Activated T-cell treated with anti-CD3 and anti-CD28 coated beads, Interleukin-2, amount 50 U/mL, for 72 hours (primary cell): ENCODE measurements around the gene TEX2. TPM values are rescaled to one million over a fixed set of nuclear protein-coding genes. Genes with fewer than 3 reads are reported as not detected.

Experiments
- ATAC-seq, 2 donors: fragments of 150-1000 bp; cut with Tn5 transposase; replicated peaks in 1 of 2; 2 replicates each; pipeline ENCODE4 v1.10.0; 2021; ENCODE audit warnings: moderate library complexity in 2 of 2, mild to moderate bottlenecking in 1 of 2
- DNase-seq, 2 donors: peaks; one replicate each; pipeline ENCODE4 v3.0.0; 2021 to 2022; ENCODE audit warnings: mixed read lengths in 1 of 2
- H3K27ac Mint-ChIP-seq: one replicate; pipeline ENCODE4 v1.8.0; 2022; ENCODE audit warnings: mild to moderate bottlenecking, moderate library complexity, mixed read lengths
- H3K27me3 Mint-ChIP-seq: one replicate; pipeline ENCODE4 v1.8.0; 2022; ENCODE audit warnings: low read depth, mixed read lengths
- H3K36me3 Mint-ChIP-seq, 2 donors: one replicate each; pipeline ENCODE4 v1.8.0; 2022; ENCODE audit warnings: mixed read lengths in 2 of 2, mild to moderate bottlenecking in 1 of 2; ENCODE audit not compliant: insufficient read depth in 2 of 2
- H3K4me1 Mint-ChIP-seq: one replicate; pipeline ENCODE4 v1.8.0; 2022; ENCODE audit warnings: low read depth, mixed read lengths
- H3K4me3 Mint-ChIP-seq, 2 donors: one replicate each; pipeline ENCODE4 v1.8.0; 2022; ENCODE audit warnings: mild to moderate bottlenecking in 2 of 2, mixed read lengths in 2 of 2, moderate library complexity in 2 of 2
- H3K9me3 Mint-ChIP-seq, 2 donors: one replicate each; pipeline ENCODE4 v1.8.0; 2022; ENCODE audit warnings: mixed read lengths in 2 of 2
- total RNA-seq, 2 donors: library from RNA; stranded (reverse); gene quantifications; one replicate each; pipeline ENCODE4 v1.2.3, GENCODE V29; 2022

TEX2 gene
- total RNA-seq, 2 donors from 2014 or later, result 10.5 to 15.7 TPM

- DNase-seq, result no peak
- H3K9me3 Mint-ChIP-seq, result no peaks in the 10 kb centered on the region
- peak overlapping the region; percentile 47 for H3K27ac Mint-ChIP-seq
- ATAC-seq, result no peak
- H3K27me3 Mint-ChIP-seq, result no peaks in the 10 kb centered on the region
- peaks cover 85% of the 10 kb centered on the region for H3K4me1 Mint-ChIP-seq
- H3K36me3 Mint-ChIP-seq, result peaks cover 4 to 6% of the 10 kb centered on the region in 2 donors
- H3K4me3 Mint-ChIP-seq, result peak overlapping the region; percentile 22 to 42
These were observed 144.8 kb downstream of the TEX2 start for GRCh38 chr17:64117981-64118979.

GRCh38 chr17:64115822-64116534, 147.1 kb downstream of the TEX2 start:
- Mint-ChIP-seq H3K27me3 (no peaks in the 10 kb centered on the region), H3K36me3 (peaks cover 6 to 9% of the 10 kb centered on the region in 2 donors), H3K4me1 (peaks cover 66% of the 10 kb centered on the region), H3K9me3 (no peaks in the 10 kb centered on the region), H3K27ac (peak overlapping the region; percentile 90), H3K4me3 (peak overlapping the region; percentile 62 to 84)
- ATAC-seq (peak; percentile 48 to 52), DNase-seq (no peak)

GRCh38 chr17:64115043-64115698, 147.9 kb downstream of the TEX2 start:
- H3K9me3 Mint-ChIP-seq, result no peaks in the 10 kb centered on the region
- ATAC-seq (no peak), DNase-seq (no peak)
- H3K4me3 Mint-ChIP-seq, result peak overlapping the region; percentile 62 to 84
- H3K27me3 Mint-ChIP-seq, result no peaks in the 10 kb centered on the region
- H3K4me1 Mint-ChIP-seq, result peaks cover 58% of the 10 kb centered on the region
- H3K27ac Mint-ChIP-seq, result peak overlapping the region; percentile 86
- peaks cover 5 to 7% of the 10 kb centered on the region in 2 donors for H3K36me3 Mint-ChIP-seq

GRCh38 chr17:64113006-64113405, 150.1 kb downstream of the TEX2 start:
- Mint-ChIP-seq H3K36me3 (peaks cover 4 to 7% of the 10 kb centered on the region in 2 donors), H3K9me3 (no peaks in the 10 kb centered on the region), H3K4me3 (no peak overlapping the region), H3K27me3 (no peaks in the 10 kb centered on the region), H3K4me1 (peaks cover 58% of the 10 kb centered on the region), H3K27ac (no peak overlapping the region)
- ATAC-seq (no peak), DNase-seq (no peak)

GRCh38 chr17:64111831-64112230, 151.2 kb downstream of the TEX2 start:
- peaks cover 4 to 7% of the 10 kb centered on the region in 2 donors for H3K36me3 Mint-ChIP-seq
- no peak overlapping the region for H3K4me3 Mint-ChIP-seq
- H3K27ac Mint-ChIP-seq, result peak overlapping the region; percentile 75
- ATAC-seq (no peak), DNase-seq (no peak)
- H3K4me1 Mint-ChIP-seq, result peaks cover 59% of the 10 kb centered on the region
- no peaks in the 10 kb centered on the region for H3K9me3 Mint-ChIP-seq
- H3K27me3 Mint-ChIP-seq, result no peaks in the 10 kb centered on the region

- no peaks in the 10 kb centered on the region for H3K9me3 Mint-ChIP-seq
- peak overlapping the region; percentile 48 for H3K27ac Mint-ChIP-seq
- H3K36me3 Mint-ChIP-seq, result peaks cover 4 to 7% of the 10 kb centered on the region in 2 donors
- DNase-seq, result no peak
- H3K4me3 Mint-ChIP-seq, result no peak overlapping the region
- no peak for ATAC-seq
- H3K4me1 Mint-ChIP-seq, result peaks cover 58% of the 10 kb centered on the region
- H3K27me3 Mint-ChIP-seq, result no peaks in the 10 kb centered on the region
These were observed 152.5 kb downstream of the TEX2 start for GRCh38 chr17:64110379-64111152.

- no peaks in the 10 kb centered on the region for H3K27me3 Mint-ChIP-seq
- H3K4me1 Mint-ChIP-seq, result peaks cover 50% of the 10 kb centered on the region
These were observed 153.7 kb downstream of the TEX2 start for GRCh38 chr17:64109400-64109799.

GRCh38 chr17:64107500-64108236, 155.4 kb downstream of the TEX2 start:
- H3K4me3 Mint-ChIP-seq, result peak overlapping the region in 1 of 2 donors; percentile 27
- peaks cover 60% of the 10 kb centered on the region for H3K4me1 Mint-ChIP-seq
- DNase-seq, result no peak
- H3K27ac Mint-ChIP-seq, result peak overlapping the region; percentile 89
- H3K9me3 Mint-ChIP-seq, result no peaks in the 10 kb centered on the region
- H3K36me3 Mint-ChIP-seq, result peaks cover 0 to 4% of the 10 kb centered on the region in 2 donors
- no peaks in the 10 kb centered on the region for H3K27me3 Mint-ChIP-seq
- peak in 1 of 2 donors; percentile 32 for ATAC-seq

More at GRCh38 chr17:64109400-64109799, 153.7 kb downstream of the TEX2 start:
- DNase-seq (no peak), ATAC-seq (no peak)
- H3K4me3 Mint-ChIP-seq, result peak overlapping the region in 1 of 2 donors; percentile 30
- no peaks in the 10 kb centered on the region for H3K9me3 Mint-ChIP-seq
- peaks cover 4 to 7% of the 10 kb centered on the region in 2 donors for H3K36me3 Mint-ChIP-seq
- peak overlapping the region; percentile 71 for H3K27ac Mint-ChIP-seq

- Mint-ChIP-seq H3K9me3 (no peaks in the 10 kb centered on the region), H3K27me3 (no peaks in the 10 kb centered on the region), H3K4me3 (peak overlapping the region in 1 of 2 donors; percentile 20), H3K4me1 (peaks cover 65% of the 10 kb centered on the region), H3K36me3 (peaks cover 1 to 2% of the 10 kb centered on the region in 2 donors), H3K27ac (peak overlapping the region; percentile 86)
- peak; percentile 7 to 17 for ATAC-seq
- DNase-seq, result no peak
These were observed 156.1 kb downstream of the TEX2 start for GRCh38 chr17:64106918-64107317.

- Mint-ChIP-seq H3K4me1 (peaks cover 69% of the 10 kb centered on the region), H3K27ac (peak overlapping the region; percentile 57), H3K4me3 (peak overlapping the region; percentile 13 to 61), H3K36me3 (peaks cover 0 to 2% of the 10 kb centered on the region in 2 donors), H3K9me3 (no peaks in the 10 kb centered on the region), H3K27me3 (no peaks in the 10 kb centered on the region)
- peak; percentile 37 to 49 for ATAC-seq
- no peak for DNase-seq
These were observed 159.4 kb downstream of the TEX2 start for GRCh38 chr17:64103391-64104364.
